ENCODE measurements around the gene SLC44A1. TPM values are rescaled to one million over a fixed set of nuclear protein-coding genes. Genes with fewer than 3 reads are reported as not detected.

SLC44A1 gene
- total and polyA plus RNA-seq, 2 experiments from 2014 or later, result 32.4 to 38.7 TPM

- peaks cover 4% of the 10 kb centered on the region for H3K36me3 ChIP-seq
- peak in 1 of 2 donors; percentile 27 for DNase-seq (ENCODE audit: low read depth in 1 of 2, low spot score in 1 of 2)
- no peak overlapping the region for H3K4me3 ChIP-seq
- H3K27me3 ChIP-seq, result no peaks in the 10 kb centered on the region
- no peaks in the 10 kb centered on the region for H3K9me3 ChIP-seq (ENCODE audit: low read depth)
- H3K4me1 ChIP-seq (ENCODE audit: low read depth), result peaks cover 43% of the 10 kb centered on the region
- TF ChIP-seq, protein P1, sequence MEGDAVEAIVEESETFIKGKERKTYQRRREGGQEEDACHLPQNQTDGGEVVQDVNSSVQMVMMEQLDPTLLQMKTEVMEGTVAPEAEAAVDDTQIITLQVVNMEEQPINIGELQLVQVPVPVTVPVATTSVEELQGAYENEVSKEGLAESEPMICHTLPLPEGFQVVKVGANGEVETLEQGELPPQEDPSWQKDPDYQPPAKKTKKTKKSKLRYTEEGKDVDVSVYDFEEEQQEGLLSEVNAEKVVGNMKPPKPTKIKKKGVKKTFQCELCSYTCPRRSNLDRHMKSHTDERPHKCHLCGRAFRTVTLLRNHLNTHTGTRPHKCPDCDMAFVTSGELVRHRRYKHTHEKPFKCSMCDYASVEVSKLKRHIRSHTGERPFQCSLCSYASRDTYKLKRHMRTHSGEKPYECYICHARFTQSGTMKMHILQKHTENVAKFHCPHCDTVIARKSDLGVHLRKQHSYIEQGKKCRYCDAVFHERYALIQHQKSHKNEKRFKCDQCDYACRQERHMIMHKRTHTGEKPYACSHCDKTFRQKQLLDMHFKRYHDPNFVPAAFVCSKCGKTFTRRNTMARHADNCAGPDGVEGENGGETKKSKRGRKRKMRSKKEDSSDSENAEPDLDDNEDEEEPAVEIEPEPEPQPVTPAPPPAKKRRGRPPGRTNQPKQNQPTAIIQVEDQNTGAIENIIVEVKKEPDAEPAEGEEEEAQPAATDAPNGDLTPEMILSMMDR (IDR thresholded peaks at IDR 0.05; ENCODE audit: low read depth, low read length), result no peak
- peak overlapping the region; percentile 67 for H3K27ac ChIP-seq
Measured at GRCh38 chr9:105297442-105298075, 53.1 kb downstream of the SLC44A1 start.

GRCh38 chr9:105299190-105299854 lies 54.9 kb downstream of the SLC44A1 start:
- peak in 1 of 2 donors; percentile 95 for DNase-seq (ENCODE audit: low read depth in 1 of 2, low spot score in 1 of 2)
- peaks cover 36% of the 10 kb centered on the region for H3K4me1 ChIP-seq (ENCODE audit: low read depth)
- no peaks in the 10 kb centered on the region for H3K27me3 ChIP-seq
- TF ChIP-seq, protein P1 (IDR thresholded peaks at IDR 0.05; ENCODE audit: low read depth, low read length), result no peak
- H3K9me3 ChIP-seq (ENCODE audit: low read depth), result no peaks in the 10 kb centered on the region
- H3K36me3 ChIP-seq, result peaks cover 4% of the 10 kb centered on the region
- H3K27ac ChIP-seq, result peak overlapping the region; percentile 45
- H3K4me3 ChIP-seq, result no peak overlapping the region

GRCh38 chr9:105302728-105303127 lies 58.3 kb downstream of the SLC44A1 start:
- Histone ChIP-seq H3K4me1 (ENCODE audit: low read depth) (peaks cover 17% of the 10 kb centered on the region), H3K9me3 (ENCODE audit: low read depth) (no peaks in the 10 kb centered on the region), H3K36me3 (peaks cover 4% of the 10 kb centered on the region), H3K27me3 (no peaks in the 10 kb centered on the region), H3K4me3 (no peak overlapping the region), H3K27ac (no peak overlapping the region)
- no peak for DNase-seq (ENCODE audit: low read depth in 1 of 2, low spot score in 1 of 2)
- TF ChIP-seq, protein P1 (IDR thresholded peaks at IDR 0.05; ENCODE audit: low read depth, low read length), result no peak

DNA sequence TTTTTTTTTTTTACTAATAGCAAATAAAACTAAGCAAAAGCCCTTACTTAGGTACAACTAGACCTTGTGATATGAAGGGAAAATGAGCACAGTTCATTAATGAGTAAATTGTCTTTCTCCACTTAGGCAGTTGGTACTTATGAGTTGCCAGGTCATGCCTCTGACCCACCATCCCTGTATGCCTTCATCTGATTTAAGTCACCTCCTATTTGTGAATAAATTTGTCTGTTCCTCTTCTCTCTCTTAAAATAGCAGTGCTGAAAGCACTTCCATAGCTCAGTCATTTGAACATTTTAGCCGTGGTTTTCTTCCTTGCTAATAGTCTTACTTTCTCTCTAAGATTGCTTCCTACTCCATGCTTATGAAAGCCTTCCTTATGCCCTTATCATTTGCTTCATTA lies 61.4 kb downstream of the SLC44A1 start:
- Histone ChIP-seq H3K27ac (peak overlapping the region; percentile 73), H3K9me3 (ENCODE audit: low read depth) (no peaks in the 10 kb centered on the region), H3K4me1 (ENCODE audit: low read depth) (peaks cover 14% of the 10 kb centered on the region), H3K4me3 (no peak overlapping the region), H3K36me3 (no peaks in the 10 kb centered on the region), H3K27me3 (no peaks in the 10 kb centered on the region)
- no peak for DNase-seq (ENCODE audit: low read depth in 1 of 2, low spot score in 1 of 2)
- TF ChIP-seq, protein P1 (IDR thresholded peaks at IDR 0.05; ENCODE audit: low read depth, low read length), result no peak

DNA sequence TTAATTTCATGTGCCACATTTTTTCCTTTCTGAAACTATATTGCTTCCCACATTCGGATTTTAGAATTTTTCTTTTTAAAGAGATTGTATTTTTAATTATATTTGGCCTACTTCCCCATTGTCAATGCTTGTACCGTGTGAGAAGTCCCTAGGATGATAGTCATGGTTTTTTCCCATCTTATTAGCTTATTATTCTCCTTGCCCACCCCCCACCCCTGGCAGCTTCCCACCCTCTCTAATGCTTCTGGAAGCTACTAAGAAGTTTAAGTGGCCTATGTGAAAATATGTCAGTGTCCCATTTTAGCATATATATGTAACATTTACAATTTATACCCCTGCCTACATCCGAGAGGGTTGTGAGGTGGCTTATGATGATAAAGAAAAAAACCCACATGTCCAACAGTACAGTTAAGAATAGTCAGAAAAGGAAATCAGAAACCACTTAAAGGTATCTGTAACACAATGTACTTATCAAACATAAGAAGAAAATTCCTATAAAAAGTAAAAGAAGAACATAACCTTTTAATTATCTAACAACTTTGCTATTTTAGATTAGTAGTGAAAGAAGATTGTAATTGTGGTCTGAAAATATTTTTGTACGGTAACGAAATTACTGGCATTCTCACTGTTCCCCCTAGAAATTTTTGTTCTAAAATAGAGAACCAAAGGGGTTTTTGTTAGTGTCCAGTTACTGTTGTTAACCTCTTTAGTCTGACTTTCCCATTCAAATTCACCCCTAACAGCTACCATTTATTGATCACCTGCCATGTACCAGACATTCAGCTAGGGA lies 62.1 kb downstream of the SLC44A1 start:
- TF ChIP-seq, protein P1 (IDR thresholded peaks at IDR 0.05; ENCODE audit: low read depth, low read length), result no peak
- H3K27ac ChIP-seq, result peak overlapping the region; percentile 73

More for the DNA sequence above, 62.1 kb downstream of the SLC44A1 start:
- no peaks in the 10 kb centered on the region for H3K9me3 ChIP-seq (ENCODE audit: low read depth)
- DNase-seq (ENCODE audit: low read depth in 1 of 2, low spot score in 1 of 2), result no peak
- no peaks in the 10 kb centered on the region for H3K36me3 ChIP-seq
- H3K4me3 ChIP-seq, result no peak overlapping the region
- peaks cover 14% of the 10 kb centered on the region for H3K4me1 ChIP-seq (ENCODE audit: low read depth)
- no peaks in the 10 kb centered on the region for H3K27me3 ChIP-seq

All from cardiac muscle cell (in vitro differentiated cells and primary cell).